Immature natural killer cell (primary cell): ENCODE results near the gene RRBP1. TPM values are rescaled to one million over a fixed set of nuclear protein-coding genes. Genes with fewer than 3 reads are reported as not detected.

Experiments used
- DNase-seq, 3 donors: peaks; one replicate each; pipeline ENCODE4 v3.0.0; 2022; ENCODE audit warnings: mixed read lengths in 1 of 3
- H3K27ac Mint-ChIP-seq, 6 donors: one replicate each; pipeline ENCODE4 v1.8.0; 2020; ENCODE audit warnings: mixed read lengths in 6 of 6, mild to moderate bottlenecking in 5 of 6, inconsistent platforms in 4 of 6, moderate library complexity in 3 of 6
- H3K27me3 Mint-ChIP-seq, 3 donors: one replicate each; pipeline ENCODE4 v1.8.0; 2020 to 2021; ENCODE audit warnings: low read depth in 3 of 3, mild to moderate bottlenecking in 3 of 3, mixed read lengths in 3 of 3, moderate library complexity in 3 of 3, inconsistent platforms in 1 of 3
- H3K36me3 Mint-ChIP-seq, 3 donors: one replicate each; pipeline ENCODE4 v1.8.0; 2020; ENCODE audit warnings: mixed read lengths in 3 of 3, inconsistent platforms in 2 of 3, mild to moderate bottlenecking in 2 of 3
- H3K4me1 Mint-ChIP-seq, 2 donors: one replicate each; pipeline ENCODE4 v1.8.0; 2020; ENCODE audit warnings: inconsistent platforms in 2 of 2, mild to moderate bottlenecking in 2 of 2, mixed read lengths in 2 of 2, moderate library complexity in 1 of 2
- H3K4me3 Mint-ChIP-seq, 5 donors: one replicate each; pipeline ENCODE4 v1.8.0; 2020; ENCODE audit warnings: mild to moderate bottlenecking in 5 of 5, mixed read lengths in 5 of 5, inconsistent platforms in 3 of 5, moderate library complexity in 3 of 5
- H3K9me3 Mint-ChIP-seq, 6 donors: one replicate each; pipeline ENCODE4 v1.8.0; 2020; ENCODE audit warnings: mild to moderate bottlenecking in 6 of 6, mixed read lengths in 6 of 6, inconsistent platforms in 4 of 6, moderate library complexity in 3 of 6
- polyA plus RNA-seq, 3 donors: library from polyadenylated mRNA; unstranded; fragments of 300-500 nt; fragmentation: Illumina TruSeq; gene quantifications; one replicate each; pipeline ENCODE4 v1.2.3, GENCODE V29; 2021

RRBP1 gene
- polyA plus RNA-seq, 3 donors from 2014 or later, result 4.1 to 39.0 (median 5.7) TPM

DNA sequence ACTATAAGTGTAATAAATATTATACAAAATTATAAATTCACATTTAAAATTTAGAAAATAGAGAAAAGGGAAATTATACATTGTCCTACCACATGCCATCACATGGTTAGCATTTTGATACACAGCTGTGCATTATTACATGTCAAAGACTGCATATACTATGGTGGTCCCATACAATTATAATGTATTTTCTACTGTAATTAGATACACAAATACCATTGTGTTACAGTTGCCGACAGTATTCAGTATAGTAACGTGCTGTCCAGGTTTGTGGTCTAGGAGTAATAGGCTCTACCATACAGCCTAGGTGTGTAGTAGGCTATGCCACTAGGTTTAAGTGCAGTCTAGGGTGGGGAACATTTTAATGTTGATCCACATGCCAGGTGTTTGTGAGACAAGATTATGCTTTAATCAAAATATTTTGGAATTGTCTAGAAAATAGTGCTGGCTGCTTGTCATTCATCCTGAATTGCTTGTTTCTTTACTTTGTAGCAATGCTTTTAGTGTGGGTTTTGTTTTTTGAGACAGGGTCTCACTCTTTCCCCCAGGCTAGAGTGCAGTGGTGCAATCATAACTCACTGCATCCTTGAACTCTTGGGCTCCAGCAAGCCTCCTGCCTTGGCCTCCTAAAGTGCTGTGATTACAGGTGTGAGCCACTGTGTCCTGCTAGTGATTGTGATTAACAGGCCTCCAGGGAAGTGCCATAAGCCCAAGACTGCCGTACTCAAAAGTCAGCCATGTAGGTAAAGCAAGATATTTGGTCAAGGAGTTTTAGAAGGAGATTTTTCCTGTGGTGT is 73.1 kb downstream of the RRBP1 start:
- H3K36me3 Mint-ChIP-seq, result peaks cover 12 to 17% (median 12%) of the 10 kb centered on the region in 3 donors
- DNase-seq, result no peak
- H3K9me3 Mint-ChIP-seq, result no peaks in the 10 kb centered on the region
- H3K27me3 Mint-ChIP-seq, result peaks cover 16 to 22% (median 17%) of the 10 kb centered on the region in 3 donors
- peak overlapping the region; percentile 92 to 100 (median 98) for H3K27ac Mint-ChIP-seq
- peaks cover 52 to 57% of the 10 kb centered on the region in 2 donors for H3K4me1 Mint-ChIP-seq
- peak overlapping the region; percentile 81 to 91 (median 87) for H3K4me3 Mint-ChIP-seq

DNA sequence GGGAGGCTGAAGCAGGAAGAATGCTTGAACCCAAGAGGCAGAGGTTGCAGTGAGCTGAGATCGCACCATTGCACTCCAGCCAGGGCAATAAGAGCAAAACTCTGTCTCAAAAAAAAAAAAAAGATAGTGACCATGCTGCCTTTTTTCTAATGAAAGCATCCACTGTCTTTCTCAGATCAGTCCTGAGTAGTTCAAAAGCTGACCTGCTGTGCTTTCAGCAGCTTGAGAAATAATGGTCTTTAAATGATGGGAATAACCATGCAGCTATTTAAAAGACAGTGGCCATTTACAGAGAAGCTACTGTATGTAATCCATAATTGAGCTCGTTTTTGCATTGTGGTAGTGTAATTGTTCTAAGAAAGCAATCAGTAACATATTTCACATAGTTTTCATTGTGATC is 76.0 kb downstream of the RRBP1 start:
- no peak overlapping the region for H3K4me3 Mint-ChIP-seq
- H3K27ac Mint-ChIP-seq, result no peak overlapping the region
- no peaks in the 10 kb centered on the region for H3K9me3 Mint-ChIP-seq
- peaks cover 0 to 7% (median 2%) of the 10 kb centered on the region in 3 donors for H3K27me3 Mint-ChIP-seq
- H3K36me3 Mint-ChIP-seq, result peaks cover 11 to 18% (median 12%) of the 10 kb centered on the region in 3 donors
- peaks cover 37 to 45% of the 10 kb centered on the region in 2 donors for H3K4me1 Mint-ChIP-seq
- no peak for DNase-seq

DNA sequence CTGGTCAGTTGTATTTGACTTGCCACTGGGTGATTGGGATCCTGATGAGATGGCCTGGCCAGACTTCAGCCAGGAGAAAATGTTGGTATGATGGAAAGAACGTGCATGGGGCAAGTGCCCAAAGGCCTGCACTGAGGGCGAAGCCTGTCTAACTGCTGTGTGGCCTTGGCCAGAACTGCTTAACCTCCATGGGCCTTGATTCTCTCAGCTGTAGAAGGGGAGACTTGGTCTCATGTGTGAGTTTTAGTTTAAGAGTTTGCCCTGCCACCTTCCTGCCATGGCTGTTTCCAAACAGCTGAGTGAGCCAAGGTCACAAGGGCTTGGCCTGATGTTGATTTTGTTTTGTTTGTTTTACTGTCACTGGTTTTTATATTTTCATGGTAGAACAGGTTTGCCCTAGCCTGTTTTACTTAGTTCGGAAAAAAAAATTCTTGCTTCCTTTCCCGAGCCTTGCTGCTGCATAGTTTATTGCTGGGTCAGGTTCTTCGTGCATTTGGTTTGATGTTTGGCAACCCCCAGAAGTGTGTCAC is 76.8 kb downstream of the RRBP1 start:
- peaks cover 29 to 44% of the 10 kb centered on the region in 2 donors for H3K4me1 Mint-ChIP-seq
- H3K4me3 Mint-ChIP-seq, result no peak overlapping the region
- peaks cover 0 to 7% (median 2%) of the 10 kb centered on the region in 3 donors for H3K27me3 Mint-ChIP-seq
- DNase-seq, result no peak
- H3K9me3 Mint-ChIP-seq, result no peaks in the 10 kb centered on the region
- H3K36me3 Mint-ChIP-seq, result peaks cover 11 to 22% (median 12%) of the 10 kb centered on the region in 3 donors
- no peak overlapping the region for H3K27ac Mint-ChIP-seq

GRCh38 chr20:17602493-17602892 is 79.5 kb downstream of the RRBP1 start:
- no peaks in the 10 kb centered on the region for H3K9me3 Mint-ChIP-seq
- H3K4me3 Mint-ChIP-seq, result no peak overlapping the region
- peaks cover 6 to 22% (median 12%) of the 10 kb centered on the region in 3 donors for H3K36me3 Mint-ChIP-seq
- H3K27ac Mint-ChIP-seq, result peak overlapping the region in 1 of 6 donors; percentile 34
- no peak for DNase-seq
- H3K27me3 Mint-ChIP-seq, result no peaks in the 10 kb centered on the region
- H3K4me1 Mint-ChIP-seq, result peaks cover 12 to 39% of the 10 kb centered on the region in 2 donors

GRCh38 chr20:17601957-17602356 is 80.1 kb downstream of the RRBP1 start:
- DNase-seq, result no peak
- H3K4me1 Mint-ChIP-seq, result peaks cover 13 to 45% of the 10 kb centered on the region in 2 donors
- H3K27ac Mint-ChIP-seq, result peak overlapping the region; percentile 13 to 65 (median 58)
- no peaks in the 10 kb centered on the region for H3K9me3 Mint-ChIP-seq
- peaks cover 6 to 20% (median 12%) of the 10 kb centered on the region in 3 donors for H3K36me3 Mint-ChIP-seq
- H3K4me3 Mint-ChIP-seq, result no peak overlapping the region
- no peaks in the 10 kb centered on the region for H3K27me3 Mint-ChIP-seq

DNA sequence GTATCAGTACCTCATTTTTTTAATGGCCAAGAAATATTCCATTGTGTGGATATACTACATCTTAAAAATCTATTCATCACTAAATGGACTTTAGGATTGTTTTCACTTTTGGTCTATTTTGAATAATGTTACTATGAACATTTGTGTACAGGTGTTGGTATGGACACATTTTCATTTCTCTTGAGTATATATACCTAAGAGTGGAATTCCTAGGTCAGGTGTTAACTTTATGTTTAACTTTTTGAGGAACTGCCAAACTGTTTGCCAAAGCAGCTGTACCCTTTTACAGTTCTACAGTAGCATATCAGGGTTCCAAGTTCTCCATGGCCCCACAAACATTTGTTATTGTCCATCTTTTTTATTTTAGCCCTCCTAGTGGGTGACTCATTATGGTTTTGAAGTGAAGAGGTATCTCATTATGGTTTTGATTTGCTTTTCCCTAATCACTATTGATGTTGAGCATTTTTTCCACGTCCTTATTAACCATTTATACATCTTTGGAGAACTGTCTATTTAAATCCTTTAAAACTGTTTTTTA is 84.0 kb downstream of the RRBP1 start:
- H3K4me1 Mint-ChIP-seq, result peaks cover 26 to 78% of the 10 kb centered on the region in 2 donors
- H3K27me3 Mint-ChIP-seq, result peaks cover 0 to 2% (median 0%) of the 10 kb centered on the region in 3 donors
- H3K4me3 Mint-ChIP-seq, result no peak overlapping the region
- peak overlapping the region in 2 of 6 donors; percentile 27 to 35 for H3K27ac Mint-ChIP-seq
- H3K36me3 Mint-ChIP-seq, result peaks cover 4 to 8% (median 4%) of the 10 kb centered on the region in 3 donors
- no peaks in the 10 kb centered on the region for H3K9me3 Mint-ChIP-seq
- DNase-seq, result no peak

DNA sequence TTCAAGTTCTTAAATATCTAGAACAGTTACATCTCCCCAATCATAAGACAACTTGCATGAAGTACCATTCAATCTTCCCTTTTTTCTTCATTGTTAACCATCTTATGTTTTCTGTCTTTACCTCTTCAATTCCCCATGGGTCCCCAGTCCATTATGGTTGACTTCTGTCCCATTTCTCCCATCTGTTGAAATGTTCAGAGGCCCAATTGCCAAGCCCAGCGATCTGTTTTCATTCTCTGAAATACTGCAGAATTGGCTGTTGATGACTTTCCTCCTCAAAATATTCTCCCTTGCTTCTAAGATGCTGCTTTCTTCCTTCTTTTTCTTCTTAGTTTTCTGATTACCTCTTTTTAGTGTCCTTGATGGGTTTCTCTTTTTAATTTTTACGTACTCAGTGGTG is 86.2 kb downstream of the RRBP1 start:
- H3K27me3 Mint-ChIP-seq, result peaks cover 0 to 2% (median 0%) of the 10 kb centered on the region in 3 donors
- peaks cover 4 to 12% (median 4%) of the 10 kb centered on the region in 3 donors for H3K36me3 Mint-ChIP-seq
- no peak for DNase-seq
- peak overlapping the region in 2 of 6 donors; percentile 5 to 33 for H3K27ac Mint-ChIP-seq
- no peaks in the 10 kb centered on the region for H3K9me3 Mint-ChIP-seq
- H3K4me1 Mint-ChIP-seq, result peaks cover 23 to 76% of the 10 kb centered on the region in 2 donors
- no peak overlapping the region for H3K4me3 Mint-ChIP-seq

- H3K36me3 Mint-ChIP-seq, result peaks cover 4 to 10% (median 4%) of the 10 kb centered on the region in 3 donors
- no peak overlapping the region for H3K4me3 Mint-ChIP-seq
- H3K27ac Mint-ChIP-seq, result peak overlapping the region in 4 of 6 donors; percentile 15 to 45 (median 26)
- no peaks in the 10 kb centered on the region for H3K9me3 Mint-ChIP-seq
- peaks cover 26 to 77% of the 10 kb centered on the region in 2 donors for H3K4me1 Mint-ChIP-seq
- no peak for DNase-seq
- peaks cover 0 to 2% (median 0%) of the 10 kb centered on the region in 3 donors for H3K27me3 Mint-ChIP-seq
Measured at GRCh38 chr20:17594443-17594842, 87.6 kb downstream of the RRBP1 start.

- Mint-ChIP-seq H3K9me3 (no peaks in the 10 kb centered on the region), H3K27me3 (peaks cover 0 to 2% (median 0%) of the 10 kb centered on the region in 3 donors), H3K4me3 (no peak overlapping the region), H3K4me1 (peaks cover 26 to 80% of the 10 kb centered on the region in 2 donors), H3K36me3 (peaks cover 4 to 10% (median 4%) of the 10 kb centered on the region in 3 donors), H3K27ac (no peak overlapping the region)
- DNase-seq, result no peak
Measured at GRCh38 chr20:17593902-17594301, 88.1 kb downstream of the RRBP1 start.

DNA sequence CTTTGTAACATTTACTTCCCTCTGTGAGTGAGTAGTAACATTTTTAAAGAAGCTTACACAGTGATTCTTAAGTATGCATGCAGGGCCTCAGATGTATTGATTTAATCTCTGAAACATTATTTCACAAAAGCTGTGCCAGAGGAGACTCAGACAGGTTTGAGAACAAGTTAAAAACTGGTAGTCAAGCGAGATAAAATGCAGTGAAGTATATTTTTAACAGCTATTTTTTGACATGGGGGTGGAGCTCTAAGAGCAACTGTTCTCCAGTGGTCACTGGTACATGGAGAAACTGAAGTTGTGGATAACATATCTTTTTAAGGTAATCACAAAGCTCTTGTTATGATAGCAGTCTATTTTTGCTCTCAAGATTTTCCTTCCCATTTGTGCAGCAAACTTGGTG is 91.8 kb downstream of the RRBP1 start:
- Mint-ChIP-seq H3K9me3 (no peaks in the 10 kb centered on the region), H3K27me3 (no peaks in the 10 kb centered on the region), H3K4me3 (no peak overlapping the region), H3K4me1 (peaks cover 29 to 67% of the 10 kb centered on the region in 2 donors), H3K36me3 (peaks cover 0 to 10% (median 0%) of the 10 kb centered on the region in 3 donors), H3K27ac (peak overlapping the region in 2 of 6 donors; percentile 20 to 42)
- DNase-seq, result no peak

DNA sequence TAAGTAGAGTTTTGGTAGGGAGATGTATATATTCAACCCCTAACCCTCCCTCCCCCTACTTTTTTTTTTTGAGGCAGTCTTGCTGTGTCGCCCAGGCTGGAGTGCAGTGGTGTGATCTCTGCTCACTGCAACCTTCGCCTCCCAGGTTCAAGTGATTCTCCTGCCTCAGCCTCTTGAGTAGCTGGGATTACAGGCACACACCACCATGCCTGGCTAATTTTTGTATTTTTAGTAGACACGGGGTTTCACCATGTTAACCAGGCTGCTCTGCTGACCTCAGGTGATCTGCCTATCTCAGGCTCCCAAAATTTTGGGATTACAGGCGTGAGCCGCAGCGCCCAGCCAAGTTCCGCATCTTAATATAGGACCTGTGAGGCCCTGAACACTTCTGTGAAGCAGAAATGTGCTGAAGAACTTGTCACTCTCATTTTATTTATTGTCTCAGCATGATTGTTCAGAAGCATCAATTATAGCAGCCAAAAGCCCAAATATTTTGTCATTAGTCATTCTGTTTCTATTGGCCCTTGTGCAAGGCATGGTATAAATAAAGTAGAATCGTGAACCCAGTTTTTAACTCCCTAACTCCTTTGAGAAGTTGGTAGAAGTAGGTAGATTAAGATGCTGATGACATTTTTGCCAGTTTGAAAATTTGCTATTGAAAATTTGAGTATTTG is 92.7 kb downstream of the RRBP1 start:
- Mint-ChIP-seq H3K9me3 (no peaks in the 10 kb centered on the region), H3K36me3 (peaks cover 0 to 10% (median 0%) of the 10 kb centered on the region in 3 donors), H3K27me3 (no peaks in the 10 kb centered on the region), H3K4me1 (peaks cover 21 to 63% of the 10 kb centered on the region in 2 donors), H3K27ac (no peak overlapping the region), H3K4me3 (no peak overlapping the region)
- DNase-seq, result no peak

- no peaks in the 10 kb centered on the region for H3K9me3 Mint-ChIP-seq
- peaks cover 0 to 5% (median 0%) of the 10 kb centered on the region in 3 donors for H3K36me3 Mint-ChIP-seq
- peaks cover 0 to 2% (median 0%) of the 10 kb centered on the region in 3 donors for H3K27me3 Mint-ChIP-seq
- H3K27ac Mint-ChIP-seq, result peak overlapping the region in 2 of 6 donors; percentile 14 to 30
- peaks cover 15 to 58% of the 10 kb centered on the region in 2 donors for H3K4me1 Mint-ChIP-seq
- DNase-seq, result no peak
- no peak overlapping the region for H3K4me3 Mint-ChIP-seq
Measured at GRCh38 chr20:17587824-17588223, 94.2 kb downstream of the RRBP1 start.

DNA sequence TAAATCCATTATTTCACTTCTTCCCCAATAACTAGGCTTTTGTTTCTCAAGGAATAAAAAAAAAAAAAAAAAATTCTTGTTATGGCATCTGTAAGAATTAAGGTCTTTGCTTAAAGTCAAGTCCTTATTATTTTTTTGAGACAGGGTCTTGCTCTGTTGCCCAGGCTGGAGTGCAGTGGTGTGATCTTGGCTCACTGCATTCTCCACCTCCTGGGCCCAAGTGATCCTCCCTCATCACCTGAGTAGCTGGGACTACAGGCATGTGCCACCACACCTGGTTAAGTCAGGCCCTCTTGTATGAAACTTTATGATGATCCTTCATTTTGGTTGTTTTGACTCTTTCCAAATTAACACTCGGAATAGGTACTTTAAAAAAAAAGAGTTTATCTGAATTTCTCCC is 94.9 kb downstream of the RRBP1 start:
- Mint-ChIP-seq H3K27ac (peak overlapping the region in 1 of 6 donors; percentile 30), H3K4me3 (no peak overlapping the region), H3K27me3 (peaks cover 0 to 2% (median 0%) of the 10 kb centered on the region in 3 donors), H3K9me3 (no peaks in the 10 kb centered on the region), H3K4me1 (peaks cover 16 to 61% of the 10 kb centered on the region in 2 donors), H3K36me3 (peaks cover 0 to 3% (median 0%) of the 10 kb centered on the region in 3 donors)
- DNase-seq, result no peak
